Glutamatergic neuron (in vitro differentiated cells): ENCODE data around the gene MED14. TPM values are rescaled to one million over a fixed set of nuclear protein-coding genes. Genes with fewer than 3 reads are reported as not detected.
A peak's percentile ranks its signal among the peaks of the same experiment; 100 is the strongest.

Experiments used
- DNase-seq: peaks from one replicate; pipeline ENCODE4 v3.0.0; 2022
- H3K27ac Mint-ChIP-seq: one replicate; pipeline ENCODE4 v1.8.0; 2020; ENCODE audit warnings: mild to moderate bottlenecking, mixed read lengths, inconsistent platforms; ENCODE audit not compliant: unreplicated experiment
- H3K27me3 Mint-ChIP-seq: one replicate; pipeline ENCODE4 v1.8.0; 2020; ENCODE audit warnings: mild to moderate bottlenecking, moderate library complexity, mixed read lengths, inconsistent platforms; ENCODE audit not compliant: unreplicated experiment
- H3K36me3 Mint-ChIP-seq: one replicate; pipeline ENCODE4 v1.8.0; 2020; ENCODE audit warnings: mild to moderate bottlenecking, mixed read lengths, inconsistent platforms; ENCODE audit not compliant: unreplicated experiment
- H3K4me1 Mint-ChIP-seq: one replicate; pipeline ENCODE4 v1.8.0; 2020; ENCODE audit warnings: mild to moderate bottlenecking, low read depth, mixed read lengths, inconsistent platforms; ENCODE audit not compliant: unreplicated experiment
- H3K4me3 Mint-ChIP-seq: one replicate; pipeline ENCODE4 v1.8.0; 2020; ENCODE audit warnings: mild to moderate bottlenecking, mixed read lengths, inconsistent platforms; ENCODE audit not compliant: unreplicated experiment
- H3K9me3 Mint-ChIP-seq: one replicate; pipeline ENCODE4 v1.8.0; 2020; ENCODE audit warnings: mild to moderate bottlenecking, moderate library complexity, mixed read lengths, inconsistent platforms; ENCODE audit not compliant: unreplicated experiment
- total RNA-seq: library from RNA; stranded (reverse); fragmentation: NEBNext Ultra II Directional; extraction: Animal tissue kit (Norgen Biotek cat#: 25700); gene quantifications from one replicate; pipeline ENCODE4 v1.2.1, GENCODE V29; 2021; ENCODE audit not compliant: unreplicated experiment
- TF ChIP-seq, protein P1 (sequence below): fragments of 200-600 bp; sonication (generic); IDR thresholded peaks from one replicate; pipeline ENCODE4 v1.5.0; 2021; ENCODE audit not compliant: partially characterized antibody, unreplicated experiment

MED14 gene
- total RNA-seq, 1 donor from 2014 or later, result 59.8 TPM

GRCh38 chrX:40646489-40647306 lies 88.6 kb downstream of the MED14 start:
- Mint-ChIP-seq H3K36me3 (no peaks in the 10 kb centered on the region), H3K27ac (peak overlapping the region; percentile 73), H3K4me1 (peaks cover 6% of the 10 kb centered on the region), H3K27me3 (peaks cover 6% of the 10 kb centered on the region), H3K4me3 (peak overlapping the region; percentile 95), H3K9me3 (peaks cover 2% of the 10 kb centered on the region)
- TF ChIP-seq, protein P1, sequence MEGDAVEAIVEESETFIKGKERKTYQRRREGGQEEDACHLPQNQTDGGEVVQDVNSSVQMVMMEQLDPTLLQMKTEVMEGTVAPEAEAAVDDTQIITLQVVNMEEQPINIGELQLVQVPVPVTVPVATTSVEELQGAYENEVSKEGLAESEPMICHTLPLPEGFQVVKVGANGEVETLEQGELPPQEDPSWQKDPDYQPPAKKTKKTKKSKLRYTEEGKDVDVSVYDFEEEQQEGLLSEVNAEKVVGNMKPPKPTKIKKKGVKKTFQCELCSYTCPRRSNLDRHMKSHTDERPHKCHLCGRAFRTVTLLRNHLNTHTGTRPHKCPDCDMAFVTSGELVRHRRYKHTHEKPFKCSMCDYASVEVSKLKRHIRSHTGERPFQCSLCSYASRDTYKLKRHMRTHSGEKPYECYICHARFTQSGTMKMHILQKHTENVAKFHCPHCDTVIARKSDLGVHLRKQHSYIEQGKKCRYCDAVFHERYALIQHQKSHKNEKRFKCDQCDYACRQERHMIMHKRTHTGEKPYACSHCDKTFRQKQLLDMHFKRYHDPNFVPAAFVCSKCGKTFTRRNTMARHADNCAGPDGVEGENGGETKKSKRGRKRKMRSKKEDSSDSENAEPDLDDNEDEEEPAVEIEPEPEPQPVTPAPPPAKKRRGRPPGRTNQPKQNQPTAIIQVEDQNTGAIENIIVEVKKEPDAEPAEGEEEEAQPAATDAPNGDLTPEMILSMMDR, result no peak
- DNase-seq, result peak; percentile 22

GRCh38 chrX:40644821-40645358 lies 90.5 kb downstream of the MED14 start:
- Mint-ChIP-seq H3K4me1 (peaks cover 6% of the 10 kb centered on the region), H3K4me3 (peak overlapping the region; percentile 78), H3K9me3 (peaks cover 2% of the 10 kb centered on the region), H3K27me3 (peaks cover 6% of the 10 kb centered on the region), H3K27ac (no peak overlapping the region), H3K36me3 (no peaks in the 10 kb centered on the region)
- TF ChIP-seq, protein P1, result no peak
- DNase-seq, result no peak

GRCh38 chrX:40644176-40644575 lies 91.2 kb downstream of the MED14 start:
- H3K9me3 Mint-ChIP-seq, result peaks cover 2% of the 10 kb centered on the region
- H3K4me1 Mint-ChIP-seq, result peaks cover 6% of the 10 kb centered on the region
- H3K27me3 Mint-ChIP-seq, result peaks cover 6% of the 10 kb centered on the region
- TF ChIP-seq, protein P1, result no peak
- no peak overlapping the region for H3K27ac Mint-ChIP-seq
- H3K36me3 Mint-ChIP-seq, result no peaks in the 10 kb centered on the region
- no peak for DNase-seq
- peak overlapping the region; percentile 38 for H3K4me3 Mint-ChIP-seq

DNA sequence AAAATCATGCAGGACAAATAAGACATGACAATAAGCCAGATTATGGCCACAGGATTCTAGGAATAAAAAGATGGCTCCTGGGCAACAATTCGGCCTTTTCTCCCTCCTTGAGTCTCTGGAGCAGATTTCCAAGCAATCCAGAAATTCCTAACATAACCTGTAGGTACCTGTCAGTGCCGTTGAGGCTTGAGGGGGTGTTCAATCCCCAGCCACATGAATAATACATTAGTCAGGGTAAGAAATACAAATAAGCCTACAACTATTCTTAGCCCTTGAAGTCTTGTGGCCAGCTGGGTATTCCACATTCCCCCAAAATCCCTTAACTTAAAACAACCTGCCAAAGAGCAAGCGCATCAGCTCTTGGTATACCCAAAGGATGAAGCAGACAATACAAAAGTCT lies 97.7 kb downstream of the MED14 start:
- no peak overlapping the region for H3K27ac Mint-ChIP-seq

DNA sequence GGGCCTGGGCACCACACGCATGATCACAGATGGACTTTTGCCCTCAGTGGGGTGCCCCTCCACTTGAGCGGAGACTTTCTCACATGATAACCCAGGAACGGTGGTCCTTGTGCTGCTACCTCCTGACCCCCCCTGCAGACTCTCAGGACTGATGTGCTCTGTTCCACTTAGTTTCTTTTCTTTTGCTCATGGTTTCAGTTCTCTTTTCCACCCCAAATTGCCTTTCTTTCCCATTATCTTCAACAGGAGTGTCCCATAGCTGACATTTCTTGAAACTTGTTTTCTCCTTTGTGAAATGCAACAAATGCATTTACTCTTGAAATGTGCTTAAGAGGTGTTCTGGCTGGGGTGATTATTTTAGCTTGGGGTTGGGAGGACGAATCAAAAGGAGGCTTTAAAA lies 103.1 kb downstream of the MED14 start:
- peaks cover 2% of the 10 kb centered on the region for H3K27me3 Mint-ChIP-seq
- H3K27ac Mint-ChIP-seq, result no peak overlapping the region
- peaks cover 1% of the 10 kb centered on the region for H3K9me3 Mint-ChIP-seq
- TF ChIP-seq, protein P1, result no peak
- no peak for DNase-seq
- H3K36me3 Mint-ChIP-seq, result no peaks in the 10 kb centered on the region
- H3K4me3 Mint-ChIP-seq, result no peak overlapping the region
- no peaks in the 10 kb centered on the region for H3K4me1 Mint-ChIP-seq

More for the DNA sequence above, 97.7 kb downstream of the MED14 start:
- Mint-ChIP-seq H3K27me3 (peaks cover 2% of the 10 kb centered on the region), H3K9me3 (peaks cover 1% of the 10 kb centered on the region), H3K4me3 (no peak overlapping the region), H3K4me1 (no peaks in the 10 kb centered on the region), H3K36me3 (no peaks in the 10 kb centered on the region)
- TF ChIP-seq, protein P1, result no peak
- no peak for DNase-seq
